ENCODE measurements around the gene ARHGEF7. TPM values are rescaled to one million over a fixed set of nuclear protein-coding genes. Genes with fewer than 3 reads are reported as not detected.
A peak's percentile ranks its signal among the peaks of the same experiment; 100 is the strongest.
"Not testable (repeated sequence)": the region's sequence is repeated elsewhere in the genome, so short reads cannot be mapped to it uniquely, and the experiment has no call there.

Gene ARHGEF7
- 100 to 1,000 TPM in 1 of 4 donors, 10 to 100 TPM in 3; 42.8 to 125 (median 61.1) TPM for total RNA-seq

- DNase-seq (ENCODE audit: low spot score in 2 of 2) = peak in 1 of 2 donors; percentile 86
- WGBS, 2 donors = 0 to 1% methylated on average over 17 to 55 of the region's 137 CpGs
- intact Hi-C loops (cut with DNase I; ENCODE audit: low total_unique reads) = no loop called here
- TF ChIP-seq CTCF (IDR thresholded peaks at IDR 0.05) = no peak
- no peak for TF ChIP-seq POLR2A (IDR thresholded peaks at IDR 0.05)
- peak within 1 kb of the TSS; percentile 23 for H3K4me3 ChIP-seq (ENCODE audit: low read depth, poor library complexity, severe bottlenecking)
Observed at GRCh38 chr13:111115061-111115964, at the start of gene ARHGEF7. TSS of gene ARHGEF7 (plus strand) at chr13:111115310. CDS start at chr13:111115527, 217 bp downstream.

DNA sequence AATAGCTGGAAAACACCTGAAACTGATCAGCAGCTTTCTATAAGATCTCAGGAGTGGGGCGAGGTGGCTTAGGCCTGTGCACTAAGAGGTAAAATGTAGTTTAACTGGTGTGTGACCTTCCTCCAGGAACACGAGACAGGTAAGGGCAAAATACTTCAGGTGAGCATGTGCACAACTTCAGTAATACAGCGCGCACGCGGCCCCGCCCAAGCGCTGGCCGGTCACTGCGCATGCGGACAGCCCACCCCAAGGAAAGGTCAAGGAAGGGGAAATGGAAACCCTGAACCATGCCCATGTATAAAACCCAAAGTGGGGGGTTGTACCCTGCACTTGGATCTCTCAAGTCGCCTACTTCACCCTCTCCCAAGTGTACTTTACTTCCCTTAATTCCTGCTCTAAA lies 49.4 kb upstream of the ARHGEF7 start:
- 81 to 85% methylated on average over 12 of the region's 12 CpGs for WGBS, 2 donors
- DNase-seq (ENCODE audit: low spot score in 2 of 2) = no peak
- TF ChIP-seq POLR2A (IDR thresholded peaks at IDR 0.05) (no peak), CTCF (IDR thresholded peaks at IDR 0.05) (no peak)
- intact Hi-C loops (cut with DNase I; ENCODE audit: low total_unique reads) = loop anchor here (5.0 kb wide), 1 partner anchor 157 kb away; no protein-coding TSS in a partner anchor
- no peak overlapping the region for H3K4me3 ChIP-seq (ENCODE audit: low read depth, poor library complexity, severe bottlenecking)

DNA sequence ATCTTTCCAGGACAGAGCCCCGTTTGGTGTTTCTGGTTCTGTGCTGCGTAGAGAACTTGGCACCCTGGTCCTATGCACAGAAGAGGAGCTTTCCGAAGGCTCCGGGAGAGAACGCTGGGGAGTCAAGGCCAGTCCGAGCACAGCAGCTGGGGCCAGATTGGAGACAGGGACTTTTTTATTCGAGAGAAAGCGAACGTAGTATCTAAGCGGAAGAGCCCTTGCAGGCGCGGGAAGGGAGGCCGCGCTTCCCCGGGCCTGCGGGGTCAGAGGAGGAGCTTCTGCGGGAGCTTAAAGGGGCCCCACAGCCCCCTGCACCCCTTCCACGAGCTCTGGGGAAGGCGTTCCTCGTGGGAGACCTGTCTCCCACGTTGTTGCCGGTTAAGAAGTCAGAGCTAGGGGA lies 48.6 kb upstream of the ARHGEF7 start:
- no peak for DNase-seq (ENCODE audit: low spot score in 2 of 2)
- TF ChIP-seq CTCF (IDR thresholded peaks at IDR 0.05) (no peak), POLR2A (IDR thresholded peaks at IDR 0.05) (no peak)
- no peak overlapping the region for H3K4me3 ChIP-seq (ENCODE audit: low read depth, poor library complexity, severe bottlenecking)
- intact Hi-C loops (cut with DNase I; ENCODE audit: low total_unique reads) = loop anchor here (5.0 kb wide), 1 partner anchor 156 kb away; no protein-coding TSS in a partner anchor
- 61 to 67% methylated on average over 20 to 22 of the region's 22 CpGs for WGBS, 2 donors

DNA sequence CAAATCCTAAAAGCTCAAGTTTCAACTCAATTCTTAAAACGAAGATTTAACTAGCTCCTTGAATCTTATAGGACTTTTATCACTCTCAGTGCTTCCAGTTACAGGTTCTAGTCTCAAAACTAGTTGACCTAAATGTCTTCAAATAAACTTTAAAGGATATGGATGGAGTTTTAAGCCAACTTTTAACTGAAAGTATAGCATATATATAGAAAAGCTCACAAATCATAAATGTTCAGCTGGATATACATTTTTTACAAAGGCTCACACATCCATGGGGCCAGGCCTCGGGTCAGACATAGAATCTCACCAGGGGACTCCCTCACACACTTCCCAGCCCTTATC lies 47.1 kb upstream of the ARHGEF7 start:
- no peak for DNase-seq (ENCODE audit: low spot score in 2 of 2)
- TF ChIP-seq POLR2A (IDR thresholded peaks at IDR 0.05) (no peak), CTCF (IDR thresholded peaks at IDR 0.05) (no peak)
- H3K4me3 ChIP-seq (ENCODE audit: low read depth, poor library complexity, severe bottlenecking) = no peak overlapping the region
- intact Hi-C loops (cut with DNase I; ENCODE audit: low total_unique reads) = loop anchor here (5.0 kb wide), 1 partner anchor 154 kb away; no protein-coding TSS in a partner anchor
- 8 to 10% methylated on average over 2 of the region's 2 CpGs for WGBS, 2 donors

- intact Hi-C loops (cut with DNase I; ENCODE audit: low total_unique reads); DNase-seq (ENCODE audit: low spot score in 2 of 2); H3K4me3 ChIP-seq (ENCODE audit: low read depth, poor library complexity, severe bottlenecking): not testable (repeated sequence)
- WGBS, 2 donors = 60 to 63% methylated on average over 4 of the region's 4 CpGs
Observed at GRCh38 chr13:111071120-111071519, 44.0 kb upstream of the ARHGEF7 start.

- 76 to 77% methylated on average over 7 of the region's 7 CpGs for WGBS, 2 donors
- H3K4me3 ChIP-seq (ENCODE audit: low read depth, poor library complexity, severe bottlenecking); intact Hi-C loops (cut with DNase I; ENCODE audit: low total_unique reads); DNase-seq (ENCODE audit: low spot score in 2 of 2): not testable (repeated sequence)
Observed at GRCh38 chr13:111071526-111071925, 43.6 kb upstream of the ARHGEF7 start.

All from lower leg skin (tissue), 4 donors.